Gastroesophageal sphincter (tissue), 2 donors: Measurements from ENCODE around the gene MLLT6.

Source experiments
- EP300 ChIP-seq: sonication (generic); formaldehyde crosslinking; IDR thresholded peaks from one replicate; pipeline ENCODE4 v1.6.1; 2017; ENCODE audit warnings: antibody characterized with exemption, mild to moderate bottlenecking
- POLR2AphosphoS5 ChIP-seq: sonication (generic); formaldehyde crosslinking; IDR thresholded peaks from one replicate; pipeline ENCODE4 v1.6.1; 2017; ENCODE audit warnings: antibody characterized with exemption

DNA sequence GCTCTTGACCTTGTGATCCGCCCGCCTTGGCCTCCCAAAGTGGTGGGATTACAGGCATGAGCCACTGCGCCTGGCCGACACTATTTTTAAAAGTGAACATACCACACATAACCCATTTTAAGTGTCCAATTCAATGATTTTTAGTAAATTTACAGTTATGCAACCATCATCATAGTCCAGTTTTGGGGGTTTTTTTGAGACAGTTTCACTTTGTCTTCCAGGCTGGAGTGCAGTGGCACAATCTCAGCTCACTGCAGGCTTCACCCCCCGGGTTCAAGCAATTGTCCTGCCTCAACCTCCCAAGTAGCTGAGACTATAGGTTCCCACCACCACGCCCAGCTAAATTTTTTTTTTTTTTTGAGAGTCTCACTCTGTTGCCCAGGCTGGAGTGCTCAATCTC lies 27.3 kb upstream of the MLLT6 start:
- no peak for TF ChIP-seq POLR2AphosphoS5
- no peak for TF ChIP-seq EP300
